ENCODE data around the gene CTBP2. TPM values are rescaled to one million over a fixed set of nuclear protein-coding genes. Genes with fewer than 3 reads are reported as not detected.

Gene CTBP2
- total RNA-seq (2021; ENCODE audit: unreplicated experiment) (125 TPM), Bru-seq, nascent RNA (percentile 94 among the genes with signal in this experiment), BruChase-seq, experiment 1, labeled RNA remaining after a 2-hour chase (percentile 89 among the genes with signal in this experiment), BruChase-seq, experiment 2, labeled RNA remaining after a 6-hour chase (percentile 89 among the genes with signal in this experiment)
- polyA plus RNA-seq (2012; ENCODE audit: insufficient read length): 188 TPM
- long read RNA-seq, full-length matches to known transcripts: 80 of 235 reads
- long read RNA-seq, partial matches to known transcripts: 54 of 235 reads
- long read RNA-seq, other reads (novel, unspliced or antisense): 101 of 235 reads

DNA sequence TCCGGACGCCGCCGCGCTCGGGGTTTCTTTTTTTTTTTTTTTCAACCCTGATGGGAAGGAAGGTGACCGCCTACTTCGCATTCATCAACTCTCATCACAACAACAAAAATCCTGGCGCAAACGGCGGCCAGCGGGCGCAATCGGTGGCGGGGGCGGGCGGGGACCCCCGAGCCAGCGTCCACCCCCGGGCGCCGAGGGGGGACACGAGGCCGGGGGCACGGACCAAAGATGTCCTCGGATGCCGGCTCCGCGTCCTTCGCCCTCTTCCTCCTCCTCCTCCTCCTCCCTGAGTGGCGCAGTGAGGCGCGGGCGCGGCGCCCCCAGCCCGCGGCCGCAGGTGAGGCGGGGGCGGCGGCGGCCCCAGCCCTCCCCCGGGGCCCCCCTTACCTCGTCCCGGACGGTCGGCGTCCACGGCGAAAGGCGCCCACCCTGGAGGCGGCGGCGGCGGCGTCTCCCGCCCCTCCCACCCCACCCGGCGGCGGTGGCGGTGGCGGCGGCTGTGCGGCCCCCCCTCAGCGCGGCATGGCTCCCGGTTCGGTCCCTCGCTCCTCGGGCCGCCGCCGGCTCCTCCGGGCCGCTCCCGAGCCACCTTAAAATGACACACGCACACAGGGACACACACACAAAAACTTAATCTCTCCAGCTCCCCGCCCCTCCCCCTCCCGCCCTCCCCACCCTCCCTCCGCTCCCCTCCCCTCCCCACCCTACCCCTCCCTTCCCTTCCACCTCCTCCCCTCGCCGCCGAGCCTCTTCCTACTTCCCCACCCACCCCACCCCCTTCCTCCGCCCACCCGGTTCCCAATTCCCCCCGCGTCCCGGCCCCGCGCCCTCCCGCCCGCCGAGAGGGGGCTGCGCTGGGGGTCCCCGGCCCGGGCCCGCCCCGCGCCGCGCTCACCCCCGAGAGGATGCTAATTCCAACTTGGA, at the start of gene CTBP2:
Gene CTBP2, minus strand, starts transcription at position 632 of the 924 bp plus-strand sequence.
- in situ Hi-C loops (cut with HindIII; ENCODE audit: low pct_unique_long_range_greater_than_20kb, low sequenced_read_pairs) (no loop called here), intact Hi-C loops (cut with micrococcal nuclease; ENCODE audit: unreplicated experiment) (loop anchor here (5.0 to 10.0 kb wide), 3 partner anchors 75 to 545 kb away; no protein-coding TSS in a partner anchor)
- Histone ChIP-seq H3K9me3 (ENCODE audit: control insufficient read depth, insufficient read depth, low read depth, low read length) (no peaks in the 10 kb centered on the region), H3K4me3 (ENCODE audit: low read depth in 2 of 2, low read length in 2 of 2) (peak within 1 kb of the TSS; percentile 75 to 80), H3K4me1 (ENCODE audit: control insufficient read depth, insufficient read depth, low read length) (peaks cover 32% of the 10 kb centered on the region), H3K27me3 (ENCODE audit: control insufficient read depth, insufficient read depth, low read length) (no peaks in the 10 kb centered on the region), H3K36me3 (ENCODE audit: control insufficient read depth, insufficient read depth, low read length) (peaks cover 4% of the 10 kb centered on the region; the same call in 1 of the 2 replicates), H3K27ac (ENCODE audit: low read length) (peak within 1 kb of the TSS; percentile 93)
- TF ChIP-seq REST (IDR thresholded peaks at IDR 0.05; ENCODE audit: insufficient read depth in 1 of 2, low read depth in 2 of 2, low read length in 1 of 2) (no peak), TCF7L2 (IDR thresholded peaks at IDR 0.05; ENCODE audit: low read depth, low read length) (no peak), POLR2AphosphoS5 (IDR thresholded peaks at IDR 0.05; ENCODE audit: low read depth, low read length) (no peak), SIN3A (IDR thresholded peaks at IDR 0.05; ENCODE audit: borderline replicate concordance, insufficient read depth, low read depth, low read length) (no peak)
- TF ChIP-seq, protein P1, sequence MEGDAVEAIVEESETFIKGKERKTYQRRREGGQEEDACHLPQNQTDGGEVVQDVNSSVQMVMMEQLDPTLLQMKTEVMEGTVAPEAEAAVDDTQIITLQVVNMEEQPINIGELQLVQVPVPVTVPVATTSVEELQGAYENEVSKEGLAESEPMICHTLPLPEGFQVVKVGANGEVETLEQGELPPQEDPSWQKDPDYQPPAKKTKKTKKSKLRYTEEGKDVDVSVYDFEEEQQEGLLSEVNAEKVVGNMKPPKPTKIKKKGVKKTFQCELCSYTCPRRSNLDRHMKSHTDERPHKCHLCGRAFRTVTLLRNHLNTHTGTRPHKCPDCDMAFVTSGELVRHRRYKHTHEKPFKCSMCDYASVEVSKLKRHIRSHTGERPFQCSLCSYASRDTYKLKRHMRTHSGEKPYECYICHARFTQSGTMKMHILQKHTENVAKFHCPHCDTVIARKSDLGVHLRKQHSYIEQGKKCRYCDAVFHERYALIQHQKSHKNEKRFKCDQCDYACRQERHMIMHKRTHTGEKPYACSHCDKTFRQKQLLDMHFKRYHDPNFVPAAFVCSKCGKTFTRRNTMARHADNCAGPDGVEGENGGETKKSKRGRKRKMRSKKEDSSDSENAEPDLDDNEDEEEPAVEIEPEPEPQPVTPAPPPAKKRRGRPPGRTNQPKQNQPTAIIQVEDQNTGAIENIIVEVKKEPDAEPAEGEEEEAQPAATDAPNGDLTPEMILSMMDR (IDR thresholded peaks at IDR 0.05): no peak
- BruUV-seq (replicated peaks): no TSS peak
- peak; percentile 39 for ATAC-seq
- ChIA-PET CTCF (interaction anchor here (0.6 kb wide), 4 partner anchors 58 to 257 kb away, joined by 3 to 10 read pairs (median 6); no protein-coding TSS in a partner anchor), POLR2A (interaction anchor here (0.6 kb wide), 3 partner anchors 72 to 437 kb away, joined by 3 to 7 read pairs (median 6); no protein-coding TSS in a partner anchor)
- DNase-seq (ENCODE audit: low read depth, low spot score): no peak

- Histone ChIP-seq H3K4me3 (ENCODE audit: low read depth in 2 of 2, low read length in 2 of 2) (no peak overlapping the region), H3K27ac (ENCODE audit: low read length) (no peak overlapping the region), H3K36me3 (ENCODE audit: control insufficient read depth, insufficient read depth, low read length) (no peaks in the 10 kb centered on the region), H3K27me3 (ENCODE audit: control insufficient read depth, insufficient read depth, low read length) (no peaks in the 10 kb centered on the region), H3K9me3 (ENCODE audit: control insufficient read depth, insufficient read depth, low read depth, low read length) (no peaks in the 10 kb centered on the region), H3K4me1 (ENCODE audit: control insufficient read depth, insufficient read depth, low read length) (no peaks in the 10 kb centered on the region)
- BruUV-seq (replicated peaks): no TSS peak
- ATAC-seq (no peak), DNase-seq (ENCODE audit: low read depth, low spot score) (no peak)
- intact Hi-C loops (cut with micrococcal nuclease; ENCODE audit: unreplicated experiment) (no loop called here), in situ Hi-C loops (cut with HindIII; ENCODE audit: low pct_unique_long_range_greater_than_20kb, low sequenced_read_pairs) (no loop called here)
- ChIA-PET CTCF (no interaction called here), POLR2A (no interaction called here)
- TF ChIP-seq, protein P1 (IDR thresholded peaks at IDR 0.05): no peak
- TF ChIP-seq SIN3A (IDR thresholded peaks at IDR 0.05; ENCODE audit: borderline replicate concordance, insufficient read depth, low read depth, low read length) (no peak), POLR2AphosphoS5 (IDR thresholded peaks at IDR 0.05; ENCODE audit: low read depth, low read length) (no peak), REST (IDR thresholded peaks at IDR 0.05; ENCODE audit: insufficient read depth in 1 of 2, low read depth in 2 of 2, low read length in 1 of 2) (no peak), TCF7L2 (IDR thresholded peaks at IDR 0.05; ENCODE audit: low read depth, low read length) (no peak)
Measured at GRCh38 chr10:125209591-125210355, 49.4 kb upstream of the CTBP2 start.

Measured in Panc1 (cell line).